ENCODE results near the gene ZBTB4. TPM values are rescaled to one million over a fixed set of nuclear protein-coding genes. Genes with fewer than 3 reads are reported as not detected.

Gene ZBTB4
- total and polyA plus RNA-seq, 9 of the 15 experiments (the other 6 are each of a cell fraction or from before 2014, with no cell fraction given): 0.92 to 6.9 (median 3.3) TPM

DNA sequence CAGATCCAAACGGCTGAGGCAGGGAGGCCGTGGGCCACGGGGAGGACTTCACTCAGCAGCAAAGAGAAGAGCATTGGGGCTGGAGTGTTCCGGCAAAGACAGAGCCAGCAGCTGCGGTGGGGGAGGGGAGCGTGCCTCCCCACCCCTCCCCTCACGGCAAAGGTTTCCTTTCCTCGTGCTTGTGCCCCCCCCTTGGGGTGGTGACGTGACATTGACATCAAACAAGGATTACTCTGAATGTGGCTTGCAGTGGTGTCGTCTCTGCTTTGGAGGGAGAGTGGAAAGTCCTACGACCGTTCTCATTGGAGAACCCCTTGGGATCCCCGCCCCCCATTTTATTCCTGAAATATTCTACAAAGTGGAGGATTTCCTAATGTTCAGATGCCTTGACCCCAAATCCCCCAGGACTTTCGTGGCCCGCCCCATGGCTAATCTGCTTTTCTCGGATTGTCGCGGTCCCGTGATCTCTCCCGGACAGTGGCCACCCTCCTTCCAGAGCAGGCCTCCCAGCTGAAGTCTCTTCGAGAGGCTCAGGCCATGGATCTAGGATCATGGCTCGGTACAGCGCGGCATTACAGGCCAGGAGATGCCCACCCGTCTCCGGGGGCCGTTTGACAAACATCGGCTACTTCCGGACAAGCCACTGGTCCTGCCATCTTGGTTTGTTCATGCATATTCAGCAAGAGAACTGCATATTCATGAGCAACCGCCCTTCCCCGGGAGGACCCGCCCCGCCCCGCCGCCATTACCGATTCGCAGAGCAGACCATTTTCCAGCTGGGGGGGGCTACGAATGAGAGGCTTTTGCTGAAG lies 4.0 kb upstream of the ZBTB4 start (continued):
- TF ChIP-seq, protein P1, sequence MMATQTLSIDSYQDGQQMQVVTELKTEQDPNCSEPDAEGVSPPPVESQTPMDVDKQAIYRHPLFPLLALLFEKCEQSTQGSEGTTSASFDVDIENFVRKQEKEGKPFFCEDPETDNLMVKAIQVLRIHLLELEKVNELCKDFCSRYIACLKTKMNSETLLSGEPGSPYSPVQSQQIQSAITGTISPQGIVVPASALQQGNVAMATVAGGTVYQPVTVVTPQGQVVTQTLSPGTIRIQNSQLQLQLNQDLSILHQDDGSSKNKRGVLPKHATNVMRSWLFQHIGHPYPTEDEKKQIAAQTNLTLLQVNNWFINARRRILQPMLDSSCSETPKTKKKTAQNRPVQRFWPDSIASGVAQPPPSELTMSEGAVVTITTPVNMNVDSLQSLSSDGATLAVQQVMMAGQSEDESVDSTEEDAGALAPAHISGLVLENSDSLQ (IDR thresholded peaks at IDR 0.05): peak; percentile 74
- no peak for TF ChIP-seq PRMT5 (CRISPR knock-in tag; IDR thresholded peaks at IDR 0.05)
- no peak for TF ChIP-seq GABPB1 (CRISPR knock-in tag; IDR thresholded peaks at IDR 0.05)
- TF ChIP-seq ZFP1 (CRISPR knock-in tag; IDR thresholded peaks at IDR 0.05): no peak
- no peak for TF ChIP-seq KAT2B (IDR thresholded peaks at IDR 0.05; ENCODE audit: low read depth, low read length)
- TF ChIP-seq ZNF431 (CRISPR knock-in tag; IDR thresholded peaks at IDR 0.05): no peak
- TF ChIP-seq CTBP1 (IDR thresholded peaks at IDR 0.05; ENCODE audit: borderline replicate concordance): peak; percentile 62; the same call in 1 of the 2 replicates
- TF ChIP-seq, protein P2, sequence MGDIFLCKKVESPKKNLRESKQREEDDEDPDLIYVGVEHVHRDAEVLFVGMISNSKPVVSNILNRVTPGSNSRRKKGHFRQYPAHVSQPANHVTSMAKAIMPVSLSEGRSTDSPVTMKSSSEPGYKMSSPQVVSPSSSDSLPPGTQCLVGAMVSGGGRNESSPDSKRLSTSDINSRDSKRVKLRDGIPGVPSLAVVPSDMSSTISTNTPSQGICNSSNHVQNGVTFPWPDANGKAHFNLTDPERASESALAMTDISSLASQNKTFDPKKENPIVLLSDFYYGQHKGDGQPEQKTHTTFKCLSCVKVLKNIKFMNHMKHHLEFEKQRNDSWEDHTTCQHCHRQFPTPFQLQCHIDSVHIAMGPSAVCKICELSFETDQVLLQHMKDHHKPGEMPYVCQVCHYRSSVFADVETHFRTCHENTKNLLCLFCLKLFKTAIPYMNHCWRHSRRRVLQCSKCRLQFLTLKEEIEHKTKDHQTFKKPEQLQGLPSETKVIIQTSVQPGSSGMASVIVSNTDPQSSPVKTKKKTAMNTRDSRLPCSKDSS (IDR thresholded peaks at IDR 0.05; ENCODE audit: low read depth, partially characterized antibody): no peak
- TF ChIP-seq RB1 (IDR thresholded peaks at IDR 0.05; ENCODE audit: low read depth): peak; percentile 36; the same call in 1 of the 2 replicates
- TF ChIP-seq RBBP5 (IDR thresholded peaks at IDR 0.05; ENCODE audit: borderline replicate concordance, insufficient read depth, low read length, poor library complexity, severe bottlenecking): no peak
- TF ChIP-seq, protein P3, sequence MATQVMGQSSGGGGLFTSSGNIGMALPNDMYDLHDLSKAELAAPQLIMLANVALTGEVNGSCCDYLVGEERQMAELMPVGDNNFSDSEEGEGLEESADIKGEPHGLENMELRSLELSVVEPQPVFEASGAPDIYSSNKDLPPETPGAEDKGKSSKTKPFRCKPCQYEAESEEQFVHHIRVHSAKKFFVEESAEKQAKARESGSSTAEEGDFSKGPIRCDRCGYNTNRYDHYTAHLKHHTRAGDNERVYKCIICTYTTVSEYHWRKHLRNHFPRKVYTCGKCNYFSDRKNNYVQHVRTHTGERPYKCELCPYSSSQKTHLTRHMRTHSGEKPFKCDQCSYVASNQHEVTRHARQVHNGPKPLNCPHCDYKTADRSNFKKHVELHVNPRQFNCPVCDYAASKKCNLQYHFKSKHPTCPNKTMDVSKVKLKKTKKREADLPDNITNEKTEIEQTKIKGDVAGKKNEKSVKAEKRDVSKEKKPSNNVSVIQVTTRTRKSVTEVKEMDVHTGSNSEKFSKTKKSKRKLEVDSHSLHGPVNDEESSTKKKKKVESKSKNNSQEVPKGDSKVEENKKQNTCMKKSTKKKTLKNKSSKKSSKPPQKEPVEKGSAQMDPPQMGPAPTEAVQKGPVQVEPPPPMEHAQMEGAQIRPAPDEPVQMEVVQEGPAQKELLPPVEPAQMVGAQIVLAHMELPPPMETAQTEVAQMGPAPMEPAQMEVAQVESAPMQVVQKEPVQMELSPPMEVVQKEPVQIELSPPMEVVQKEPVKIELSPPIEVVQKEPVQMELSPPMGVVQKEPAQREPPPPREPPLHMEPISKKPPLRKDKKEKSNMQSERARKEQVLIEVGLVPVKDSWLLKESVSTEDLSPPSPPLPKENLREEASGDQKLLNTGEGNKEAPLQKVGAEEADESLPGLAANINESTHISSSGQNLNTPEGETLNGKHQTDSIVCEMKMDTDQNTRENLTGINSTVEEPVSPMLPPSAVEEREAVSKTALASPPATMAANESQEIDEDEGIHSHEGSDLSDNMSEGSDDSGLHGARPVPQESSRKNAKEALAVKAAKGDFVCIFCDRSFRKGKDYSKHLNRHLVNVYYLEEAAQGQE (IDR thresholded peaks at IDR 0.05; ENCODE audit: borderline replicate concordance): peak; percentile 67
- TF ChIP-seq, protein P3 (CRISPR knock-in tag; IDR thresholded peaks at IDR 0.05; ENCODE audit: low read depth): 0 out of 2 replicates have a peak, but pooled peaks have one; percentile 15
- no peak for TF ChIP-seq SMARCB1 (IDR thresholded peaks at IDR 0.05; ENCODE audit: insufficient read length, low read depth)
- TF ChIP-seq SIN3B (IDR thresholded peaks at IDR 0.05; ENCODE audit: low read depth): no peak
- no peak for TF ChIP-seq CBX2 (IDR thresholded peaks at IDR 0.05; ENCODE audit: insufficient read depth, low read length, poor library complexity, severe bottlenecking)
- no peak for TF ChIP-seq MAFG (tag; conservative IDR thresholded peaks at IDR 0.05)
- TF ChIP-seq MCM3 (IDR thresholded peaks at IDR 0.05): no peak
- TF ChIP-seq ZNF224 (CRISPR knock-in tag; IDR thresholded peaks at IDR 0.05): no peak
